K562 (cell line): ENCODE measurements around the gene RNF113A. TPM values are rescaled to one million over a fixed set of nuclear protein-coding genes. Genes with fewer than 3 reads are reported as not detected.

ENCODE experiments used
- CBFA2T2 ChIP-seq: fragments of 450-650 bp; conservative IDR thresholded peaks from 2 replicates; pipeline ENCODE4 v1.6.1; 2017; ENCODE audit warnings: mild to moderate bottlenecking
- CEBPB ChIP-seq: fragments of 450-650 bp; IDR thresholded peaks from 2 replicates; pipeline ENCODE4 v1.6.1; 2016; ENCODE audit warnings: missing genetic modification characterization, missing compliant biosample characterization
- CEBPG ChIP-seq, 3 experiments: fragments of 200-800 bp in 1 of 3; sonication (Bioruptor generic) in 1 of 3; sonication (generic) in 1 of 3; formaldehyde crosslinking in 1 of 3; IDR thresholded peaks in 2 of 3; conservative IDR thresholded peaks in 1 of 3; 2 replicates each; pipeline versions ENCODE4 v1.6.1 to v1.8.0; 2016 to 2022; ENCODE audit warnings: missing compliant biosample characterization in 2 of 3, missing genetic modification characterization in 2 of 3, mild to moderate bottlenecking in 1 of 3, missing genetic modification reagents in 1 of 3
- CHCHD3 ChIP-seq: fragments of 250-450 bp; sonication (Bioruptor Pico); IDR thresholded peaks from 2 replicates; pipeline ENCODE4 v2.1.2; 2022; ENCODE audit warnings: mild to moderate bottlenecking
- DDX20 ChIP-seq: fragments of 450-650 bp; IDR thresholded peaks from 2 replicates; pipeline ENCODE4 v1.6.1; 2016; ENCODE audit warnings: missing genetic modification characterization, low read depth, mild to moderate bottlenecking, missing compliant biosample characterization, moderate library complexity
- ETV5 ChIP-seq: sonication (generic); formaldehyde crosslinking; IDR thresholded peaks from 2 replicates; pipeline ENCODE4 v1.4.0; 2020; ENCODE audit warnings: low read depth, mild to moderate bottlenecking, missing genetic modification reagents
- FOXK2 ChIP-seq, 2 experiments: fragments of 450-650 bp; IDR thresholded peaks in 1 of 2; conservative IDR thresholded peaks in 1 of 2; 2 replicates each; pipeline ENCODE4 v1.6.1; 2016; ENCODE audit warnings: low read depth in 2 of 2, mild to moderate bottlenecking in 1 of 2
- GATAD2B ChIP-seq: fragments of 450-650 bp; IDR thresholded peaks from 2 replicates; pipeline ENCODE4 v1.6.1; 2017; ENCODE audit warnings: mild to moderate bottlenecking, borderline replicate concordance
- GTF2F1 ChIP-seq: IDR thresholded peaks from 2 replicates; pipeline ENCODE4 v1.6.1; 2011; ENCODE audit warnings: low read depth, low read length, improper control_type of control experiment
- IRF9 ChIP-seq: fragments of 450-650 bp; IDR thresholded peaks from 2 replicates; pipeline ENCODE4 v1.6.1; 2016; ENCODE audit warnings: missing biosample characterization, missing genetic modification characterization
- JUN ChIP-seq, 2 experiments: sonication (generic) in 1 of 2; formaldehyde crosslinking in 1 of 2; IDR thresholded peaks; 2 replicates each; pipeline versions ENCODE4 v1.6.1 to v1.8.0; 2012 to 2022; ENCODE audit warnings: borderline replicate concordance in 2 of 2, mild to moderate bottlenecking in 2 of 2, improper control_type of control experiment in 1 of 2, low read depth in 1 of 2, low read length in 1 of 2, missing genetic modification reagents in 1 of 2
- POLR3G ChIP-seq: IDR thresholded peaks from 2 replicates; pipeline ENCODE4 v1.6.1; 2011; ENCODE audit not compliant: insufficient read length, insufficient replicate concordance; ENCODE audit errors: extremely low read depth
- SIN3A ChIP-seq, 2 experiments: fragments of 150-350 bp in 1 of 2; IDR thresholded peaks; 2 replicates each; pipeline ENCODE4 v1.6.1; 2011 to 2016; ENCODE audit warnings: borderline replicate concordance in 2 of 2, low read depth in 2 of 2, low read length in 2 of 2, mild to moderate bottlenecking in 2 of 2, moderate library complexity in 2 of 2; ENCODE audit not compliant: control insufficient read depth in 1 of 2
- SMAD1 ChIP-seq: fragments of 150-350 bp; IDR thresholded peaks from 2 replicates; pipeline ENCODE4 v1.6.1; 2014; ENCODE audit warnings: low read length, low read depth; ENCODE audit not compliant: partially characterized antibody
- SRSF3 ChIP-seq: fragments of 200-400 bp; formaldehyde crosslinking; IDR thresholded peaks from 2 replicates; pipeline ENCODE4 v1.6.1; 2016; ENCODE audit warnings: mild to moderate bottlenecking, low read length, moderate library complexity; ENCODE audit not compliant: insufficient read depth
- SRSF9 ChIP-seq: fragments of 200-400 bp; formaldehyde crosslinking; IDR thresholded peaks from 2 replicates; pipeline ENCODE4 v1.6.1; 2017; ENCODE audit warnings: low read depth, low read length, borderline replicate concordance
- TCFL5 ChIP-seq: fragments of 250-450 bp; sonication (Bioruptor Pico); conservative IDR thresholded peaks from 2 replicates; pipeline ENCODE4 v1.6.1; 2021; ENCODE audit warnings: mild to moderate bottlenecking, moderate library complexity, matching md5 sums
- THRAP3 ChIP-seq: fragments of 450-650 bp; IDR thresholded peaks from 2 replicates; pipeline ENCODE4 v1.6.1; 2016; ENCODE audit warnings: mild to moderate bottlenecking, inconsistent platforms, borderline replicate concordance
- TSHZ1 ChIP-seq: fragments of 250-450 bp; sonication (Bioruptor Pico); IDR thresholded peaks from 2 replicates; pipeline ENCODE4 v1.4.0; 2020; ENCODE audit warnings: mild to moderate bottlenecking, moderate library complexity
- ZNF175 ChIP-seq: fragments of 200-800 bp; sonication (Bioruptor generic); IDR thresholded peaks from 2 replicates; pipeline ENCODE4 v1.6.1; 2016; ENCODE audit warnings: low read depth, mild to moderate bottlenecking, missing genetic modification characterization, missing compliant biosample characterization
- ZNF668 ChIP-seq: fragments of 250-450 bp; sonication (Bioruptor Pico); IDR thresholded peaks from 2 replicates; pipeline ENCODE4 v1.8.0; 2022; ENCODE audit warnings: mild to moderate bottlenecking, inconsistent platforms
- ZSCAN29 ChIP-seq: fragments of 450-650 bp; IDR thresholded peaks from 2 replicates; pipeline ENCODE4 v1.6.1; 2017
- ZZZ3 ChIP-seq: fragments of 450-650 bp; IDR thresholded peaks from 2 replicates; pipeline ENCODE4 v1.6.1; 2016; ENCODE audit warnings: antibody characterized with exemption, mild to moderate bottlenecking, moderate library complexity
- polyA plus RNA-seq, 8 experiments: library from polyadenylated mRNA; depleted of rRNA in 4 of 8; stranded (reverse) in 5 of 8; unstranded in 3 of 8; fragments of >200 nt; fragmentation: Nextera tagmentation in 2 of 8; fragmentation: Illumina TruSeq in 1 of 8; extraction: Ambion mirVana in 2 of 8; extraction: Trizol in 1 of 8; gene quantifications; 2 replicates each; pipeline versions ENCODE4 v1.2.1 to v1.2.3, GENCODE V29; 2011 to 2014; ENCODE audit warnings: inconsistent platforms in 1 of 8, missing spikeins in 1 of 8
- total RNA-seq, 7 experiments: library from RNA; depleted of rRNA in 6 of 7; stranded (reverse); fragments of >200 nt in 6 of 7; fragmentation: Illumina TruSeq in 2 of 7; extraction: Trizol in 2 of 7; gene quantifications; 2 replicates each; pipeline versions ENCODE4 v1.2.1 to v1.2.3, GENCODE V29; 2011 to 2021; ENCODE audit warnings: low replicate concordance in 1 of 7

The RNF113A gene
- total and polyA plus RNA-seq, 9 of the 15 experiments (the other 6 are each of a cell fraction or from before 2014, with no cell fraction given) = 21.2 to 38.4 (median 28.1) TPM

- TF ChIP-seq TSHZ1 = no peak
- no peak for TF ChIP-seq DDX20 (tag)
- 0 out of 4 replicates have a peak, but pooled peaks of 1 of the 2 experiments have one; percentile 23 for TF ChIP-seq FOXK2 (conservative IDR thresholded peaks at IDR 0.05 in 1 of 2, IDR thresholded peaks at IDR 0.05 in 1 of 2; ENCODE audit: low read depth in 2 of 2)
- TF ChIP-seq GATAD2B = no peak
- no peak for TF ChIP-seq JUN (IDR thresholded peaks at IDR 0.05; ENCODE audit: borderline replicate concordance, low read depth, low read length)
- TF ChIP-seq JUN (CRISPR knock-in tag; IDR thresholded peaks at IDR 0.05; ENCODE audit: borderline replicate concordance) = no peak
- TF ChIP-seq CEBPG (CRISPR knock-in tag; IDR thresholded peaks at IDR 0.05) = peak; percentile 68
- TF ChIP-seq CEBPG (tag; conservative IDR thresholded peaks at IDR 0.05 in 1 of 2, IDR thresholded peaks at IDR 0.05 in 1 of 2) = 0 out of 4 replicates have a peak, but pooled peaks of 1 of the 2 experiments have one; percentile 34
- no peak for TF ChIP-seq ZNF175 (CRISPR knock-in tag)
- no peak for TF ChIP-seq POLR3G
- peak; percentile 85 for TF ChIP-seq ETV5 (CRISPR knock-in tag)
- no peak for TF ChIP-seq SRSF3
- TF ChIP-seq SRSF9 = no peak
- TF ChIP-seq THRAP3 = no peak
- no peak for TF ChIP-seq CHCHD3 (CRISPR knock-in tag)
- TF ChIP-seq TCFL5 (CRISPR knock-in tag) = no peak
- TF ChIP-seq ZZZ3 = 0 out of 2 replicates have a peak, but pooled peaks have one; percentile 57
- peak; percentile 9 to 35; a peak in 1 of 4 replicates for TF ChIP-seq SIN3A (IDR thresholded peaks at IDR 0.05; ENCODE audit: borderline replicate concordance in 2 of 2, control insufficient read depth in 1 of 2, low read depth in 2 of 2, low read length in 2 of 2)
- TF ChIP-seq ZSCAN29 = no peak
- TF ChIP-seq SMAD1 = no peak
- no peak for TF ChIP-seq ZNF668 (CRISPR knock-in tag)
- peak; percentile 86 for TF ChIP-seq CEBPB (tag)
- TF ChIP-seq IRF9 (tag) = no peak
- peak; percentile 81; the same call in 1 of the 2 replicates for TF ChIP-seq GTF2F1
- no peak for TF ChIP-seq CBFA2T2
Observed at GRCh38 chrX:119871599-119872395, at the start of gene RNF113A, which contains the start of gene NDUFA1 (continued).
